H1 (cell line): ENCODE results near the gene C5orf46. TPM values are rescaled to one million over a fixed set of nuclear protein-coding genes. Genes with fewer than 3 reads are reported as not detected.

ENCODE experiments used
- CHD1 ChIP-seq: IDR thresholded peaks from 2 replicates; pipeline ENCODE4 v1.6.1; 2012; ENCODE audit warnings: low read depth, low read length, improper control_type of control experiment
- CHD2 ChIP-seq: IDR thresholded peaks from 2 replicates; pipeline ENCODE4 v1.6.1; 2012; ENCODE audit warnings: low read length, improper control_type of control experiment
- FOSL1 ChIP-seq: IDR thresholded peaks from 2 replicates; pipeline ENCODE4 v1.6.1; 2011; ENCODE audit warnings: mild to moderate bottlenecking, low read depth, low read length, moderate library complexity; ENCODE audit not compliant: insufficient read depth
- JUND ChIP-seq: IDR thresholded peaks from 2 replicates; pipeline ENCODE4 v1.6.1; 2011; ENCODE audit warnings: mild to moderate bottlenecking, improper control_type of control experiment, low read length
- KDM1A ChIP-seq: fragments of 200-600, 300-600 bp; sonication (generic); IDR thresholded peaks from 2 replicates; pipeline ENCODE4 v1.7.1; 2016; ENCODE audit warnings: mild to moderate bottlenecking, low read length, borderline replicate concordance
- NANOG ChIP-seq: IDR thresholded peaks from 2 replicates; pipeline ENCODE4 v1.6.1; 2011; ENCODE audit warnings: low read length, low read depth, mild to moderate bottlenecking, inconsistent platforms; ENCODE audit not compliant: insufficient read depth, poor library complexity, severe bottlenecking
- NRF1 ChIP-seq: IDR thresholded peaks from 2 replicates; pipeline ENCODE4 v1.6.1; 2011; ENCODE audit warnings: mild to moderate bottlenecking, low read depth, low read length, improper control_type of control experiment
- POLR2A ChIP-seq, 2 experiments: IDR thresholded peaks; 1 replicate in 1 of 2; 2 replicates in 1 of 2; pipeline ENCODE4 v1.6.1; 2011; ENCODE audit warnings: low read depth in 2 of 2, low read length in 2 of 2, mild to moderate bottlenecking in 2 of 2; ENCODE audit errors: control extremely low read depth in 1 of 2
- POU5F1 ChIP-seq: IDR thresholded peaks from 2 replicates; pipeline ENCODE4 v1.6.1; 2011; ENCODE audit warnings: low read depth, mild to moderate bottlenecking, low read length, moderate library complexity
- RNF2 ChIP-seq: fragments of 200-900, 300-1000 bp; sonication (generic); IDR thresholded peaks from 2 replicates; pipeline ENCODE4 v1.7.1; 2016; ENCODE audit warnings: borderline replicate concordance, low read depth, mild to moderate bottlenecking, antibody characterized with exemption, low read length; ENCODE audit not compliant: poor library complexity, severe bottlenecking; ENCODE audit errors: missing control alignments
- SAP30 ChIP-seq: fragments of 300-600 bp; sonication (generic); IDR thresholded peaks from 2 replicates; pipeline ENCODE4 v1.7.1; 2012; ENCODE audit warnings: low read length, moderate library complexity, mild to moderate bottlenecking, inconsistent platforms; ENCODE audit not compliant: insufficient read depth, insufficient replicate concordance
- SIRT6 ChIP-seq: IDR thresholded peaks from one replicate; pipeline ENCODE4 v1.7.1; 2012; ENCODE audit warnings: low read length, inconsistent platforms
- SRF ChIP-seq: IDR thresholded peaks from 2 replicates; pipeline ENCODE4 v1.6.1; 2011; ENCODE audit warnings: mild to moderate bottlenecking, low read depth, low read length, moderate library complexity
- YY1 ChIP-seq: IDR thresholded peaks from 2 replicates; pipeline ENCODE4 v1.6.1; 2011; ENCODE audit warnings: low read depth, mild to moderate bottlenecking, low read length
- polyA plus RNA-seq, 7 experiments: library from polyadenylated mRNA; depleted of rRNA in 3 of 7; stranded (reverse) in 5 of 7; unstranded in 2 of 7; fragments of >200 nt in 5 of 7; fragments of 200-250 nt in 2 of 7; gene quantifications; 1 replicate in 5 of 7; 2 replicates in 1 of 7; 4 replicates in 1 of 7; pipeline versions ENCODE4 v1.2.1 to v1.2.3, GENCODE V29; 2011 to 2013; ENCODE audit warnings: missing spikeins in 2 of 7, mixed read lengths in 2 of 7
- total RNA-seq: library from RNA; stranded (reverse); fragmentation: NEBNext Ultra II Directional; extraction: Animal tissue kit (Norgen Biotek cat#: 25700); gene quantifications from 2 replicates; pipeline ENCODE4 v1.2.1, GENCODE V29; 2021
- TF ChIP-seq, protein P1 (sequence below), 3 experiments: IDR thresholded peaks; 1 replicate in 2 of 3; 2 replicates in 1 of 3; pipeline versions ENCODE4 v1.5.1 to v1.6.1; 2011; ENCODE audit warnings: low read length in 3 of 3, mild to moderate bottlenecking in 3 of 3, inconsistent platforms in 2 of 3, low read depth in 1 of 3, moderate library complexity in 1 of 3; ENCODE audit not compliant: insufficient read depth in 1 of 3; ENCODE audit errors: control extremely low read depth in 1 of 3
- TF ChIP-seq, protein P2 (sequence below): IDR thresholded peaks from 2 replicates; pipeline ENCODE4 v1.6.1; 2012; ENCODE audit warnings: inconsistent platforms
- TF ChIP-seq, protein P3 (sequence below): IDR thresholded peaks from 2 replicates; pipeline ENCODE4 v1.6.1; 2011; ENCODE audit warnings: low read depth, mild to moderate bottlenecking, low read length; ENCODE audit not compliant: insufficient read depth

The C5orf46 gene
- total and polyA plus RNA-seq, 2 of the 8 experiments (the other 6 are each of a cell fraction or from before 2014, with no cell fraction given): not detected

DNA sequence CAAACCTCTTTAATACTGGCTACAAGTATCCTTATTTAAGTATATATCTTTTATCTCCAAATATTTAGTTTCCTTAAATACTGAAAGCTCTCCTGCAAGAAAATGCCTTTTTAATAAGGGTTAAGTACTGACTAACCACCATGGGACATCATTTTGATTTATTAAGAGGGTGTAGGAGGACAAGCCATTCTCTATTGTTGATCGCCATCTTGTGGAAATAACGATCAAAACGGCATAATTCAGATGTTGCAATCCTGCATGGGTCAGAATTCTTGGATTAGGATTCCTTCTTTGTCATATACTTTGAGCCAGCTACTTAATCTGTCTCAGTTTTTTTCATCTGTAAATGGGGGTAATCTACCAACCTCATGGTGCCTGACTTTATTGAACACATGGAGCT lies 28.7 kb upstream of the C5orf46 start (continued):
- TF ChIP-seq, protein P1, sequence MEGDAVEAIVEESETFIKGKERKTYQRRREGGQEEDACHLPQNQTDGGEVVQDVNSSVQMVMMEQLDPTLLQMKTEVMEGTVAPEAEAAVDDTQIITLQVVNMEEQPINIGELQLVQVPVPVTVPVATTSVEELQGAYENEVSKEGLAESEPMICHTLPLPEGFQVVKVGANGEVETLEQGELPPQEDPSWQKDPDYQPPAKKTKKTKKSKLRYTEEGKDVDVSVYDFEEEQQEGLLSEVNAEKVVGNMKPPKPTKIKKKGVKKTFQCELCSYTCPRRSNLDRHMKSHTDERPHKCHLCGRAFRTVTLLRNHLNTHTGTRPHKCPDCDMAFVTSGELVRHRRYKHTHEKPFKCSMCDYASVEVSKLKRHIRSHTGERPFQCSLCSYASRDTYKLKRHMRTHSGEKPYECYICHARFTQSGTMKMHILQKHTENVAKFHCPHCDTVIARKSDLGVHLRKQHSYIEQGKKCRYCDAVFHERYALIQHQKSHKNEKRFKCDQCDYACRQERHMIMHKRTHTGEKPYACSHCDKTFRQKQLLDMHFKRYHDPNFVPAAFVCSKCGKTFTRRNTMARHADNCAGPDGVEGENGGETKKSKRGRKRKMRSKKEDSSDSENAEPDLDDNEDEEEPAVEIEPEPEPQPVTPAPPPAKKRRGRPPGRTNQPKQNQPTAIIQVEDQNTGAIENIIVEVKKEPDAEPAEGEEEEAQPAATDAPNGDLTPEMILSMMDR (IDR thresholded peaks at IDR 0.05; ENCODE audit: control extremely low read depth in 1 of 3, insufficient read depth in 1 of 3, low read depth in 1 of 3, low read length in 3 of 3): peak in 2 of 3 experiments; percentile 62 to 66; a peak in 3 of 4 replicates
- TF ChIP-seq FOSL1 (no peak), POU5F1 (no peak), SRF (no peak), SAP30 (no peak), CHD1 (no peak), SIRT6 (no peak), JUND (0 out of 2 replicates have a peak, but pooled peaks have one; percentile 11), NANOG (no peak), POLR2A (IDR thresholded peaks at IDR 0.05; ENCODE audit: control extremely low read depth in 1 of 2, low read depth in 2 of 2, low read length in 2 of 2) (no peak), RNF2 (no peak), CHD2 (no peak), YY1 (peak; percentile 34; the same call in 1 of the 2 replicates), NRF1 (no peak), KDM1A (no peak)
- TF ChIP-seq, protein P2, sequence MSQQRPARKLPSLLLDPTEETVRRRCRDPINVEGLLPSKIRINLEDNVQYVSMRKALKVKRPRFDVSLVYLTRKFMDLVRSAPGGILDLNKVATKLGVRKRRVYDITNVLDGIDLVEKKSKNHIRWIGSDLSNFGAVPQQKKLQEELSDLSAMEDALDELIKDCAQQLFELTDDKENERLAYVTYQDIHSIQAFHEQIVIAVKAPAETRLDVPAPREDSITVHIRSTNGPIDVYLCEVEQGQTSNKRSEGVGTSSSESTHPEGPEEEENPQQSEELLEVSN: no peak
- TF ChIP-seq, protein P3, sequence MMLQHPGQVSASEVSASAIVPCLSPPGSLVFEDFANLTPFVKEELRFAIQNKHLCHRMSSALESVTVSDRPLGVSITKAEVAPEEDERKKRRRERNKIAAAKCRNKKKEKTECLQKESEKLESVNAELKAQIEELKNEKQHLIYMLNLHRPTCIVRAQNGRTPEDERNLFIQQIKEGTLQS: no peak
